Omental fat pad (tissue), 4 donors: ENCODE measurements around the gene DNAH17. TPM values are rescaled to one million over a fixed set of nuclear protein-coding genes. Genes with fewer than 3 reads are reported as not detected.

Experiments used
- ATAC-seq: fragments of 150-250 bp; one replicate; pipeline ENCODE4 v1.9.1; 2016; ENCODE audit warnings: mild to moderate bottlenecking, moderate library complexity; ENCODE audit not compliant: low FRiP score
- DNase-seq: peaks from one replicate; pipeline ENCODE4 v3.0.0-alpha.2; 2019; ENCODE audit warnings: low spot score
- CTCF ChIP-seq, 3 donors: fragments of 450-650 bp; IDR thresholded peaks; one replicate each; pipeline ENCODE4 v1.5.1; 2016 to 2017; ENCODE audit warnings: antibody characterized with exemption in 3 of 3, mild to moderate bottlenecking in 3 of 3, moderate library complexity in 2 of 3
- total RNA-seq, 4 donors: library from RNA; depleted of rRNA; stranded (reverse); fragments of >200 nt; gene quantifications; one replicate each; pipeline ENCODE4 v1.1.0, GENCODE V29; 2016

Gene DNAH17
- total RNA-seq, 4 donors from 2014 or later, result 0.24 to 1.4 (median 0.34) TPM

GRCh38 chr17:78610951-78611511, 33.8 kb upstream of the DNAH17 start:
- DNase-seq (no peak), ATAC-seq (no peak)
- no peak for TF ChIP-seq CTCF (IDR thresholded peaks at IDR 0.05)

GRCh38 chr17:78609191-78609641, 32.0 kb upstream of the DNAH17 start:
- TF ChIP-seq CTCF (IDR thresholded peaks at IDR 0.05), result no peak
- ATAC-seq (no peak), DNase-seq (no peak)

- ATAC-seq (no peak), DNase-seq (no peak)
- TF ChIP-seq CTCF (IDR thresholded peaks at IDR 0.05), result no peak
Observed at GRCh38 chr17:78608804-78609186, 31.6 kb upstream of the DNAH17 start.

GRCh38 chr17:78608122-78608803, 31.1 kb upstream of the DNAH17 start:
- no peak for ATAC-seq
- no peak for DNase-seq
- no peak for TF ChIP-seq CTCF (IDR thresholded peaks at IDR 0.05)

- TF ChIP-seq CTCF (IDR thresholded peaks at IDR 0.05), result no peak
- ATAC-seq (no peak), DNase-seq (no peak)
Observed at GRCh38 chr17:78607038-78607437, 29.8 kb upstream of the DNAH17 start.

GRCh38 chr17:78605886-78606285, 28.7 kb upstream of the DNAH17 start:
- no peak for ATAC-seq
- DNase-seq, result no peak
- TF ChIP-seq CTCF (IDR thresholded peaks at IDR 0.05), result no peak

GRCh38 chr17:78605429-78605828, 28.2 kb upstream of the DNAH17 start:
- ATAC-seq (no peak), DNase-seq (no peak)
- no peak for TF ChIP-seq CTCF (IDR thresholded peaks at IDR 0.05)
